ENCODE data around the gene MEGF6.

MEGF6 gene

GRCh38 chr1:3597599-3597964, 13.7 kb downstream of the MEGF6 start:
- TF ChIP-seq CTCF (IDR thresholded peaks at IDR 0.05) = no peak
- Mint-ChIP-seq H3K4me3 (peak overlapping the region; percentile 57), H3K9me3 (no peaks in the 10 kb centered on the region), H3K4me1 (peaks cover 39% of the 10 kb centered on the region), H3K36me3 (ENCODE audit: low read depth) (no peaks in the 10 kb centered on the region), H3K27ac (peak overlapping the region; percentile 91), H3K27me3 (ENCODE audit: low read depth, poor library complexity) (no peaks in the 10 kb centered on the region)
- DNase-seq = no peak

GRCh38 chr1:3596663-3597598, 14.4 kb downstream of the MEGF6 start:
- no peak for TF ChIP-seq CTCF (IDR thresholded peaks at IDR 0.05)
- DNase-seq = no peak
- H3K4me3 Mint-ChIP-seq = no peak overlapping the region
- H3K9me3 Mint-ChIP-seq = no peaks in the 10 kb centered on the region
- H3K27me3 Mint-ChIP-seq (ENCODE audit: low read depth, poor library complexity) = no peaks in the 10 kb centered on the region
- H3K4me1 Mint-ChIP-seq = peaks cover 38% of the 10 kb centered on the region
- H3K27ac Mint-ChIP-seq = peak overlapping the region; percentile 91
- no peaks in the 10 kb centered on the region for H3K36me3 Mint-ChIP-seq (ENCODE audit: low read depth)

- H3K27ac Mint-ChIP-seq = no peak overlapping the region
These were observed 15.4 kb downstream of the MEGF6 start for GRCh38 chr1:3595949-3596348.

GRCh38 chr1:3594706-3595377, 16.5 kb downstream of the MEGF6 start:
- no peaks in the 10 kb centered on the region for H3K27me3 Mint-ChIP-seq (ENCODE audit: low read depth, poor library complexity)
- no peak overlapping the region for H3K4me3 Mint-ChIP-seq
- H3K36me3 Mint-ChIP-seq (ENCODE audit: low read depth) = no peaks in the 10 kb centered on the region
- H3K9me3 Mint-ChIP-seq = no peaks in the 10 kb centered on the region
- no peak overlapping the region for H3K27ac Mint-ChIP-seq
- no peak for DNase-seq
- H3K4me1 Mint-ChIP-seq = peaks cover 42% of the 10 kb centered on the region
- TF ChIP-seq CTCF (IDR thresholded peaks at IDR 0.05) = no peak

More at GRCh38 chr1:3595949-3596348, 15.4 kb downstream of the MEGF6 start:
- TF ChIP-seq CTCF (IDR thresholded peaks at IDR 0.05) = no peak
- no peaks in the 10 kb centered on the region for H3K27me3 Mint-ChIP-seq (ENCODE audit: low read depth, poor library complexity)
- H3K4me3 Mint-ChIP-seq = no peak overlapping the region
- no peaks in the 10 kb centered on the region for H3K9me3 Mint-ChIP-seq
- no peak for DNase-seq
- no peaks in the 10 kb centered on the region for H3K36me3 Mint-ChIP-seq (ENCODE audit: low read depth)
- H3K4me1 Mint-ChIP-seq = peaks cover 31% of the 10 kb centered on the region

- no peak overlapping the region for H3K4me3 Mint-ChIP-seq
- no peaks in the 10 kb centered on the region for H3K36me3 Mint-ChIP-seq (ENCODE audit: low read depth)
- no peaks in the 10 kb centered on the region for H3K27me3 Mint-ChIP-seq (ENCODE audit: low read depth, poor library complexity)
- DNase-seq = no peak
- peaks cover 46% of the 10 kb centered on the region for H3K4me1 Mint-ChIP-seq
- TF ChIP-seq CTCF (IDR thresholded peaks at IDR 0.05) = no peak
- no peaks in the 10 kb centered on the region for H3K9me3 Mint-ChIP-seq
- H3K27ac Mint-ChIP-seq = no peak overlapping the region
These were observed 17.6 kb downstream of the MEGF6 start for GRCh38 chr1:3593745-3594144.

Measured in nephron progenitor cell (in vitro differentiated cells).